H9 (cell line): Measurements from ENCODE around the gene TNFAIP3. TPM values are rescaled to one million over a fixed set of nuclear protein-coding genes. Genes with fewer than 3 reads are reported as not detected.

Experiments used
- DNase-seq: peaks from one replicate; pipeline ENCODE4 v3.0.0-alpha.2; 2017
- H2AFZ ChIP-seq: one replicate; pipeline ENCODE4 v1.6.1; 2013; ENCODE audit warnings: mild to moderate bottlenecking, low read length, control low read depth, moderate library complexity
- H2AK5ac ChIP-seq: 2 replicates; pipeline ENCODE4 v1.6.1; 2013; ENCODE audit warnings: low read length, control low read depth, mixed read lengths; ENCODE audit not compliant: insufficient read length
- H2BK120ac ChIP-seq: one replicate; pipeline ENCODE4 v1.6.1; 2013; ENCODE audit warnings: low read depth, mild to moderate bottlenecking, low read length, control low read depth, inconsistent platforms; ENCODE audit not compliant: poor library complexity, severe bottlenecking
- H2BK12ac ChIP-seq: 2 replicates; pipeline ENCODE4 v1.6.1; 2013; ENCODE audit warnings: low read length, control low read depth, mixed read lengths, low read depth; ENCODE audit not compliant: insufficient read length
- H2BK15ac ChIP-seq: 2 replicates; pipeline ENCODE4 v1.6.1; 2013; ENCODE audit warnings: low read depth, low read length, control low read depth
- H2BK20ac ChIP-seq: one replicate; pipeline ENCODE4 v1.6.1; 2013; ENCODE audit warnings: low read depth, mild to moderate bottlenecking, low read length, control low read depth, inconsistent platforms; ENCODE audit not compliant: poor library complexity, severe bottlenecking
- H2BK5ac ChIP-seq: 2 replicates; pipeline ENCODE4 v1.6.1; 2013; ENCODE audit warnings: low read length, control low read depth, mixed read lengths; ENCODE audit not compliant: insufficient read length
- H3K14ac ChIP-seq: 2 replicates; pipeline ENCODE4 v1.6.1; 2013; ENCODE audit warnings: low read length, control low read depth; ENCODE audit not compliant: insufficient read depth
- H3K18ac ChIP-seq: 2 replicates; pipeline ENCODE4 v1.6.1; 2013; ENCODE audit warnings: low read depth, mild to moderate bottlenecking, mixed read lengths, low read length, control low read depth; ENCODE audit not compliant: insufficient read length
- H3K23ac ChIP-seq: 2 replicates; pipeline ENCODE4 v1.6.1; 2013; ENCODE audit warnings: low read length, control low read depth, mixed read lengths, low read depth; ENCODE audit not compliant: insufficient read length
- H3K23me2 ChIP-seq: 2 replicates; pipeline ENCODE4 v1.6.1; 2013; ENCODE audit warnings: low read depth, mild to moderate bottlenecking, mixed read lengths, low read length, control low read depth; ENCODE audit not compliant: insufficient read length, poor library complexity, severe bottlenecking
- H3K27ac ChIP-seq: 2 replicates; pipeline ENCODE4 v1.5.1; 2013; ENCODE audit warnings: low read length, control low read depth, mixed read lengths, low read depth; ENCODE audit not compliant: insufficient read length
- H3K27me3 ChIP-seq: 2 replicates; pipeline ENCODE4 v1.6.1; 2013; ENCODE audit warnings: low read length, control low read depth, inconsistent platforms; ENCODE audit not compliant: insufficient read depth
- H3K4ac ChIP-seq: 2 replicates; pipeline ENCODE4 v1.6.1; 2013; ENCODE audit warnings: low read depth, mild to moderate bottlenecking, control low read depth, inconsistent platforms, low read length, moderate library complexity
- H3K4me1 ChIP-seq: 2 replicates; pipeline ENCODE4 v1.6.1; 2013; ENCODE audit warnings: low read length, control low read depth, inconsistent platforms; ENCODE audit not compliant: insufficient read depth
- H3K4me2 ChIP-seq: 2 replicates; pipeline ENCODE4 v1.6.1; 2013; ENCODE audit warnings: low read length, control low read depth, mixed read lengths; ENCODE audit not compliant: insufficient read length, insufficient read depth
- H3K56ac ChIP-seq: 2 replicates; pipeline ENCODE4 v1.6.1; 2013; ENCODE audit warnings: low read depth, mild to moderate bottlenecking, mixed read lengths, low read length, control low read depth; ENCODE audit not compliant: insufficient read length
- H3K79me1 ChIP-seq: 2 replicates; pipeline ENCODE4 v1.6.1; 2013; ENCODE audit warnings: low read depth, mild to moderate bottlenecking, moderate library complexity, low read length, control low read depth, inconsistent platforms; ENCODE audit not compliant: insufficient read depth, poor library complexity, severe bottlenecking
- H3K79me2 ChIP-seq: 2 replicates; pipeline ENCODE4 v1.6.1; 2013; ENCODE audit warnings: low read length, control low read depth, inconsistent platforms; ENCODE audit not compliant: insufficient read depth
- H3K9ac ChIP-seq: 2 replicates; pipeline ENCODE4 v1.6.1; 2013; ENCODE audit warnings: low read length, control low read depth, mixed read lengths; ENCODE audit not compliant: insufficient read length; ENCODE audit errors: extremely low read depth
- H3K9me3 ChIP-seq: one replicate; pipeline ENCODE4 v1.6.1; 2013; ENCODE audit warnings: low read depth, low read length, inconsistent platforms; ENCODE audit not compliant: control insufficient read depth
- H3T11ph ChIP-seq: one replicate; pipeline ENCODE4 v1.6.1; 2013; ENCODE audit warnings: mild to moderate bottlenecking, low read length, control low read depth, inconsistent platforms
- H4K20me1 ChIP-seq: one replicate; pipeline ENCODE4 v1.6.1; 2013; ENCODE audit not compliant: control insufficient read depth, insufficient read length, insufficient read depth
- H4K5ac ChIP-seq: 2 replicates; pipeline ENCODE4 v1.6.1; 2013; ENCODE audit warnings: low read depth, mild to moderate bottlenecking, mixed read lengths, low read length, control low read depth; ENCODE audit not compliant: insufficient read length
- H4K8ac ChIP-seq: replicated peaks from 2 replicates; pipeline ENCODE4 v1.6.1; 2013; ENCODE audit warnings: low read length, control low read depth, mixed read lengths, low read depth; ENCODE audit not compliant: insufficient read length
- H4K91ac ChIP-seq: 2 replicates; pipeline ENCODE4 v1.6.1; 2013; ENCODE audit warnings: low read depth, mild to moderate bottlenecking, moderate library complexity, mixed read lengths, low read length, control low read depth; ENCODE audit not compliant: insufficient read length
- H3K27ac Mint-ChIP-seq, 3 experiments: 2 replicates in 2 of 3; 3 replicates in 1 of 3; pipeline ENCODE4 v1.8.0; 2020 to 2021; ENCODE audit warnings: mixed read lengths in 3 of 3, mild to moderate bottlenecking in 1 of 3, moderate library complexity in 1 of 3
- H3K27me3 Mint-ChIP-seq: 2 replicates; pipeline ENCODE4 v1.8.0; 2021; ENCODE audit warnings: low read depth, mild to moderate bottlenecking, moderate library complexity, mixed read lengths
- H3K36me3 Mint-ChIP-seq, 3 experiments: 2 replicates in 2 of 3; 3 replicates in 1 of 3; pipeline ENCODE4 v1.8.0; 2020 to 2021; ENCODE audit warnings: low read depth in 3 of 3, mixed read lengths in 3 of 3; ENCODE audit not compliant: insufficient read depth in 1 of 3
- H3K4me1 Mint-ChIP-seq, 2 experiments: 2 replicates each; pipeline ENCODE4 v1.8.0; 2020; ENCODE audit warnings: mixed read lengths in 2 of 2
- H3K4me3 Mint-ChIP-seq, 2 experiments: 2 replicates in 1 of 2; 3 replicates in 1 of 2; pipeline ENCODE4 v1.8.0; 2020 to 2021; ENCODE audit warnings: mild to moderate bottlenecking in 2 of 2, mixed read lengths in 2 of 2, moderate library complexity in 1 of 2
- H3K9me3 Mint-ChIP-seq, 2 experiments: 2 replicates in 1 of 2; 3 replicates in 1 of 2; pipeline ENCODE4 v1.8.0; 2020; ENCODE audit warnings: mild to moderate bottlenecking in 2 of 2, mixed read lengths in 2 of 2, moderate library complexity in 1 of 2
- CTCF ChIP-seq: fragments of 200-600 bp; sonication (generic); conservative IDR thresholded peaks from 3 replicates; pipeline ENCODE4 v1.8.0; 2021; ENCODE audit warnings: antibody characterized with exemption, mild to moderate bottlenecking
- total RNA-seq: library from RNA; stranded (reverse); gene quantifications from 2 replicates; pipeline ENCODE4 v1.2.1, GENCODE V29; 2021

TNFAIP3 gene
- total RNA-seq, 1 experiment from 2014 or later, result 3.7 TPM

GRCh38 chr6:137913996-137914529 is 47.0 kb downstream of the TNFAIP3 start:
- Histone ChIP-seq H2BK5ac (no peak overlapping the region), H4K8ac (no peak overlapping the region), H2BK15ac (no peak overlapping the region), H3K27me3 (no peaks in the 10 kb centered on the region), H3K4me1 (no peaks in the 10 kb centered on the region), H3K23me2 (no peaks in the 10 kb centered on the region), H3K27ac (no peak overlapping the region), H4K20me1 (no peaks in the 10 kb centered on the region), H4K5ac (no peak overlapping the region), H3K23ac (no peak overlapping the region), H2BK20ac (no peak overlapping the region), H3K4ac (no peak overlapping the region), H3K9ac (no peak overlapping the region), H2AK5ac (no peak overlapping the region), H3K9me3 (no peaks in the 10 kb centered on the region), H4K91ac (no peak overlapping the region), H3K14ac (no peak overlapping the region), H3K79me2 (no peaks in the 10 kb centered on the region), H3K56ac (no peak overlapping the region), H3K18ac (no peak overlapping the region), H3K79me1 (no peaks in the 10 kb centered on the region), H2BK120ac (no peak overlapping the region), H3T11ph (no peak overlapping the region), H3K4me2 (no peak overlapping the region), H2BK12ac (no peak overlapping the region), H2AFZ (no peak overlapping the region)
- Mint-ChIP-seq H3K4me3 (no peak overlapping the region), H3K9me3 (peaks cover 6 to 7% of the 10 kb centered on the region in 2 experiments; a peak in 4 of 5 replicates), H3K4me1 (peaks cover 0 to 4% of the 10 kb centered on the region in 2 experiments; a peak in 2 of 4 replicates), H3K27me3 (peaks cover 14% of the 10 kb centered on the region), H3K27ac (no peak overlapping the region), H3K36me3 (peaks cover 0 to 5% (median 4%) of the 10 kb centered on the region in 3 experiments; a peak in 4 of 7 replicates)
- no peak for TF ChIP-seq CTCF
- DNase-seq, result no peak
